HEK293T (cell line): Measurements from ENCODE around the gene KLK6.

Source experiments
- CTCF ChIA-PET: fragments of 350-600 bp; formaldehyde crosslinking; extraction: SDS; loops from one replicate; lab custom pipeline; 2021; ENCODE audit warnings: antibody characterized with exemption, inconsistent platforms; lab: Yijun Ruan, JAX
- POLR2A ChIA-PET: fragments of 350-600 bp; formaldehyde crosslinking; extraction: SDS; loops from one replicate; lab custom pipeline; 2020; ENCODE audit warnings: antibody characterized with exemption, inconsistent platforms; lab: Yijun Ruan, JAX
- DNase-seq: peaks from one replicate; pipeline ENCODE4 v3.0.0; 2012; ENCODE audit warnings: mixed read lengths; ENCODE audit errors: extremely low spot score
- ARNT ChIP-seq: fragments of 450-650 bp; IDR thresholded peaks from 2 replicates; pipeline ENCODE4 v1.6.1; 2017; ENCODE audit warnings: mild to moderate bottlenecking
- BHLHE40 ChIP-seq: fragments of 450-650 bp; IDR thresholded peaks from 2 replicates; pipeline ENCODE4 v1.6.1; 2016; ENCODE audit warnings: mild to moderate bottlenecking, moderate library complexity, borderline replicate concordance
- CTBP1 ChIP-seq: fragments of 450-650 bp; IDR thresholded peaks from 2 replicates; pipeline ENCODE4 v1.6.1; 2016; ENCODE audit warnings: borderline replicate concordance
- ELF4 ChIP-seq: fragments of 450-650 bp; IDR thresholded peaks from 2 replicates; pipeline ENCODE4 v1.6.1; 2017; ENCODE audit warnings: antibody characterized with exemption
- FOXA1 ChIP-seq: fragments of 450-650 bp; IDR thresholded peaks from 2 replicates; pipeline ENCODE4 v1.6.1; 2016; ENCODE audit warnings: mild to moderate bottlenecking
- FOXK2 ChIP-seq: fragments of 450-650 bp; IDR thresholded peaks from 2 replicates; pipeline ENCODE4 v1.6.1; 2016; ENCODE audit warnings: mild to moderate bottlenecking
- FOXM1 ChIP-seq: fragments of 450-650 bp; IDR thresholded peaks from 2 replicates; pipeline ENCODE4 v1.6.1; 2017; ENCODE audit warnings: mild to moderate bottlenecking, borderline replicate concordance
- HDGF ChIP-seq: fragments of 450-650 bp; IDR thresholded peaks from 2 replicates; pipeline ENCODE4 v1.6.1; 2017; ENCODE audit warnings: antibody characterized with exemption, borderline replicate concordance
- L3MBTL2 ChIP-seq: fragments of 450-650 bp; conservative IDR thresholded peaks from 2 replicates; pipeline ENCODE4 v1.6.1; 2016; ENCODE audit warnings: mild to moderate bottlenecking
- LEF1 ChIP-seq: fragments of 450-650 bp; IDR thresholded peaks from 2 replicates; pipeline ENCODE4 v1.6.1; 2017; ENCODE audit warnings: mild to moderate bottlenecking, borderline replicate concordance
- NFRKB ChIP-seq: fragments of 450-650 bp; IDR thresholded peaks from 2 replicates; pipeline ENCODE4 v1.6.1; 2016; ENCODE audit warnings: mild to moderate bottlenecking, moderate library complexity
- PKNOX1 ChIP-seq: fragments of 450-650 bp; IDR thresholded peaks from 2 replicates; pipeline ENCODE4 v1.6.1; 2016
- SP1 ChIP-seq: fragments of 450-650 bp; IDR thresholded peaks from 2 replicates; pipeline ENCODE4 v1.6.1; 2017
- SUZ12 ChIP-seq: fragments of 450-650 bp; IDR thresholded peaks from 2 replicates; pipeline ENCODE4 v1.6.1; 2016; ENCODE audit warnings: mild to moderate bottlenecking
- TARDBP ChIP-seq: fragments of 450-650 bp; IDR thresholded peaks from 2 replicates; pipeline ENCODE4 v1.6.1; 2016
- ZNF384 ChIP-seq: fragments of 450-650 bp; IDR thresholded peaks from 2 replicates; pipeline ENCODE4 v1.6.1; 2016

Gene KLK6

GRCh38 chr19:50980208-50980607 is 10.8 kb upstream of the KLK6 start:
- TF ChIP-seq HDGF = no peak
- TF ChIP-seq FOXA1 = no peak
- no peak for TF ChIP-seq CTBP1
- no peak for TF ChIP-seq TARDBP
- no peak for TF ChIP-seq BHLHE40
- TF ChIP-seq LEF1 = no peak
- TF ChIP-seq ZNF384 = no peak
- POLR2A ChIA-PET = no interaction called here
- CTCF ChIA-PET = no interaction called here
- no peak for DNase-seq

DNA sequence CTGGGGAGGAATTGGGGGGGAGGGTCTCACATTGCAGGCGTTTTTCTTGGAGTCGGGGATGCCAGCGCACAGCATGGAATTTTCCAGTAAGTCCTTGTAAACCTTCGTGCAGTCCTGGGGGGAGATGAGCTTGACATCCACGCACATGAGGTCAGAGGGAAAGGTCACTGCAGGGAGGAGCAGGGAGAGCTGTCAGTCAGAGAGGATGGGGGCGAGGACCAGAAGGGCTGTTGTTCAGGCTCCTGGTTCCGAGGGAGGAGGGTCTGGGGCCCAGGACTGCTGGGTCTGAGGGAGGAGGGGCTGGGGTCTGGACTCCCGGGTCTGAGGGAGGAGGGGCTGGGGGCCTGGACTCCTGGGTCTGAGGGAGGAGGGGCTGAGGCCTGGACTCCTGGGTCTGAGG is 10.4 kb upstream of the KLK6 start:
- no peak for DNase-seq
- TF ChIP-seq FOXM1 = no peak
- no peak for TF ChIP-seq ZNF384
- no peak for TF ChIP-seq CTBP1
- TF ChIP-seq ELF4 = no peak
- ChIA-PET POLR2A (no interaction called here), CTCF (no interaction called here)

DNA sequence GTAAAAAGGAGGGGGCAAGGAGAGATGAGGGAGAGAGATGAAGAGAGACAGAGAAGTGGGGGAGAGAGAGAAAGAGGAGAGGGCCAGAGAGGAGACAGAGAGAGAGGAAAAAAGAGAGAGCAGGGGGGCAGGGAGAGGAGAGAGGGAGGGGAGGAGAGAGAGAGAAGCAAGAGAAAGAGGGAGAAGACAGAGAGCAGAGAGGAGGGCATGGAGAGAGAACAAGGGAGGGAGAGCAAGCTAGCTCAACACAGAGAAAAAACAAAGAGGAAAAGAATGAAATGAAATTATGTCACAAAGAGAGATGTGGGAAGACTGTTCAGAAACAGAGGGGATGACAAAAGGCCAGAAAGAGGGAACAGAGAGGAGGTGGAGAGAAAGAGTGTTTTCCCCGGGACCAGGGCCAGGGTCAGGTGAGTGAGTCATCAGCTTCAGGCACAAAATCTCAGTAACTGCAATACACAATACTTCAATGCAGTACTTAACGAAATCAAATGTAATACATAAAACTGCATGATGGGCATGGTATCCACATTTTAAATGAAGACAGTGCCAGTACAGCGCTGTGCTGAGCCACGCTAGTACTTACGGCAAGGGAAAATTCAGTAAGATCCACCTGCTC is 9.5 kb upstream of the KLK6 start:
- ChIA-PET POLR2A (no interaction called here), CTCF (no interaction called here)
- no peak for DNase-seq
- no peak for TF ChIP-seq FOXA1
- no peak for TF ChIP-seq SP1
- TF ChIP-seq HDGF = no peak
- TF ChIP-seq FOXK2 = no peak
- TF ChIP-seq ELF4 = no peak
- no peak for TF ChIP-seq NFRKB
- TF ChIP-seq PKNOX1 = no peak
- no peak for TF ChIP-seq FOXM1
- TF ChIP-seq ZNF384 = no peak
- no peak for TF ChIP-seq SUZ12

- ChIA-PET POLR2A (no interaction called here), CTCF (no interaction called here)
- no peak for TF ChIP-seq FOXA1
- no peak for TF ChIP-seq ZNF384
- no peak for DNase-seq
These were observed 8.2 kb upstream of the KLK6 start for GRCh38 chr19:50977626-50978025.

- TF ChIP-seq ZNF384 (no peak), SUZ12 (no peak), ARNT (no peak), FOXM1 (no peak), FOXK2 (no peak), NFRKB (no peak), LEF1 (no peak), FOXA1 (no peak), HDGF (no peak), ELF4 (no peak), L3MBTL2 (no peak), CTBP1 (no peak), TARDBP (no peak), SP1 (no peak), BHLHE40 (no peak), PKNOX1 (no peak)
- POLR2A ChIA-PET = no interaction called here
- no peak for DNase-seq
- CTCF ChIA-PET = no interaction called here
These were observed 6.4 kb upstream of the KLK6 start for GRCh38 chr19:50975766-50976165.

- no peak for TF ChIP-seq ELF4
- TF ChIP-seq FOXM1 = no peak
- no peak for TF ChIP-seq SP1
- TF ChIP-seq FOXA1 = no peak
- no peak for TF ChIP-seq FOXK2
- no peak for TF ChIP-seq ZNF384
- TF ChIP-seq L3MBTL2 = no peak
- TF ChIP-seq NFRKB = no peak
- TF ChIP-seq ARNT = no peak
- TF ChIP-seq HDGF = no peak
- TF ChIP-seq BHLHE40 = no peak
- TF ChIP-seq PKNOX1 = no peak
- no peak for TF ChIP-seq CTBP1
- TF ChIP-seq TARDBP = no peak
- TF ChIP-seq SUZ12 = no peak
- TF ChIP-seq LEF1 = no peak
These were observed 5.5 kb upstream of the KLK6 start for GRCh38 chr19:50974702-50975556.

More at GRCh38 chr19:50974702-50975556, 5.5 kb upstream of the KLK6 start:
- ChIA-PET POLR2A (no interaction called here), CTCF (no interaction called here)
- no peak for DNase-seq
